ENCODE results near the gene TUBA1B. TPM values are rescaled to one million over a fixed set of nuclear protein-coding genes. Genes with fewer than 3 reads are reported as not detected.

The TUBA1B gene
- total RNA-seq, 3 donors from 2014 or later = 391 to 679 (median 491) TPM

DNA sequence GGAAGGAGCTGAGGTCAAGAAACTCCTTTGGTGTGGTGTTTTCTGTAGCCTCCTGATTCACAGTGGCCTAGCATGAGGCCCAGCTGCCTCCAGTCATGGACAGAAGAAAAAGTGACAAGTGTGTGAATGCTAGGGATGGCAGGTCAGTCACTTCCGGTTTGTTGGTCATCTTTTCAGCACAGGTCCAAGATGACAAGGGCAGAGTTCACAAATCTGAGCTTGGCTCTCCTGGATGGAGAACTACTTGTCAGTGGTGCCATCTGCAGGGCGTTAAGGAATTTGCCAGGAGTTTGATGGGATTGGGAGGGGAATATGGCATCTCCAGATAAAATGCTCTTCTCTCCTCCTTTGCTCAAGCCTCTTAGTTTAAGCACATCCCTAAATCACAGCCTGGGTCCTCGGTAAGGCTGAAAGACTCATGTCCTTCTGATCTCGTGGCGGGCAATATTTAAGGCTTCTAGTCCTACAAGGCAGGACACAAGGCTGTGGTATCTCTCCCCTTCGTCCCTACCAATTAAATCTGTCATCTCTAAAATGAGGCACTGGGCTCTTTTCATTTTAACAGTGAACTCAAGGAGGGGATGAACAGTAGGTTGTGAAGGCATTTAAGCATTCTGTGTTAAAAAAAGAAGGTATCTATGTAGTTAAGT is 10.0 kb downstream of the TUBA1B start:
- DNase-seq (peak in 1 of 3 donors; percentile 63), ATAC-seq (peak; percentile 97)
- H3K9me3 ChIP-seq = no peaks in the 10 kb centered on the region
- TF ChIP-seq, protein P1, sequence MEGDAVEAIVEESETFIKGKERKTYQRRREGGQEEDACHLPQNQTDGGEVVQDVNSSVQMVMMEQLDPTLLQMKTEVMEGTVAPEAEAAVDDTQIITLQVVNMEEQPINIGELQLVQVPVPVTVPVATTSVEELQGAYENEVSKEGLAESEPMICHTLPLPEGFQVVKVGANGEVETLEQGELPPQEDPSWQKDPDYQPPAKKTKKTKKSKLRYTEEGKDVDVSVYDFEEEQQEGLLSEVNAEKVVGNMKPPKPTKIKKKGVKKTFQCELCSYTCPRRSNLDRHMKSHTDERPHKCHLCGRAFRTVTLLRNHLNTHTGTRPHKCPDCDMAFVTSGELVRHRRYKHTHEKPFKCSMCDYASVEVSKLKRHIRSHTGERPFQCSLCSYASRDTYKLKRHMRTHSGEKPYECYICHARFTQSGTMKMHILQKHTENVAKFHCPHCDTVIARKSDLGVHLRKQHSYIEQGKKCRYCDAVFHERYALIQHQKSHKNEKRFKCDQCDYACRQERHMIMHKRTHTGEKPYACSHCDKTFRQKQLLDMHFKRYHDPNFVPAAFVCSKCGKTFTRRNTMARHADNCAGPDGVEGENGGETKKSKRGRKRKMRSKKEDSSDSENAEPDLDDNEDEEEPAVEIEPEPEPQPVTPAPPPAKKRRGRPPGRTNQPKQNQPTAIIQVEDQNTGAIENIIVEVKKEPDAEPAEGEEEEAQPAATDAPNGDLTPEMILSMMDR (IDR thresholded peaks at IDR 0.05) = peak; percentile 31
- H3K36me3 ChIP-seq (ENCODE audit: low read depth) = no peaks in the 10 kb centered on the region
- no peak overlapping the region for H3K4me3 ChIP-seq
- no peaks in the 10 kb centered on the region for H3K4me1 ChIP-seq (ENCODE audit: low read depth)
- intact Hi-C loops (cut with DNase I, micrococcal nuclease) = loop anchor here in 1 of 2 donors (5.0 kb wide), 1 partner anchor 34 kb away; no protein-coding TSS in a partner anchor

DNA sequence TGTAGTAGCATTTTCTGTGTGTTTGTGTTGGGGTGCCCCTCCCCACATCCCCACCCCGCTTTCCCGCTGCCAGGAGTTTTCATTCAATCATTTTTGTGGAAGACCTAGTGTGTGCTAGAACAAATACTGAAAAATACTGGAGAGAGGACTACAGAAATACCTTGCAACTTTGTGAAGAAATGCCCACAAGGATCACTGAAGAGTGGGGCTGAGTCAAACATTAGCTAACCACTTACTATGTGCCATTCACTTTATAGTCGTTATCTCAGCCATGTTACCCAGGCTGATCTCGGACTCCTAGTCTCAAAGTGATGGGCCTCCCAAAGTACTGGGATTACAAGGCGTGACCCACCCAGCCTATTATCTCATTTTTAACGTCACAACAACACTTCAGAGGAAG is 20.0 kb downstream of the TUBA1B start:
- H3K9me3 ChIP-seq = no peaks in the 10 kb centered on the region
- H3K36me3 ChIP-seq (ENCODE audit: low read depth) = peaks cover 6% of the 10 kb centered on the region
- no peak for DNase-seq
- peak overlapping the region; percentile 70 for H3K4me3 ChIP-seq
- peaks cover 29% of the 10 kb centered on the region for H3K4me1 ChIP-seq (ENCODE audit: low read depth)
- intact Hi-C loops (cut with DNase I, micrococcal nuclease) = loop anchor here in 1 of 2 donors (10.0 kb wide), 1 partner anchor 46 kb away; the partner anchor contains the start of genes KMT2D and RHEBL1
- ATAC-seq = no peak
- TF ChIP-seq, protein P1 (IDR thresholded peaks at IDR 0.05) = no peak

DNA sequence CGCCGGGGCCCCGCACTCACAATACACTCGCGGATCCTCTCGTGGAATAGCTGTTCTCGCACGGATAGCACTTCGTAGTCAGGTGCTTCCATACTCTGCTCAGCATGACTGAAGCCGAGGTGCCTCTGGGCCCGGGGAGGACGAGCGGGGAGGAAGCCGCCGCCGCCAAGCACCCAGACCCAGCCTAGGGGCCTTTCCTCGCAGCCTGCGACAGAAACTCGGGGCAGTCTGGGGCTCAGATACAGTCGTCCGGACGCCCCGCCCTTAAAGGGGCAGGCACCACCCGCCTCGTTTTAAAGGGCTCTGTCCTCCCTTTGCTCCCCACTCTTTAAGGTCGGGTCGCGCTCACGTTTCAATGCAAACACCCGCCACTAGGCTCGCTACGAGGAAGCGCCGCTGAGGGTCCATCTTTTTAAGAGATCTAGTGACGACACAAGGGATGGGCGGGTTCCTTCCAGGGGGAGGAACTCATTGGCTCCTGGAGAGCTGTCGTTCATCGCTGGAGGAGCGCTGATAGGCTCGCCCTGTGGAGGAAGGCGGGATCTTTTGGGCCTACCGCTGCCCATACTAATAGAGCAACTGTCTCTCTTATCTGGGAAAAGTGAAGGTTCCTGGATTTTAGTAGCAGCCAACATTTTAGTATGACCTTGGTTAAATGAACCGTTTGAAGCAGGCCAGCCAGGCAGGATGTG is 20.6 kb downstream of the TUBA1B start, which contains the start of gene LMBR1L:
TSS of gene LMBR1L (minus strand) at position 384 of the 692 bp plus-strand sequence. CDS start at position 92, 292 bp downstream.
- ATAC-seq = peak; percentile 95

DNA sequence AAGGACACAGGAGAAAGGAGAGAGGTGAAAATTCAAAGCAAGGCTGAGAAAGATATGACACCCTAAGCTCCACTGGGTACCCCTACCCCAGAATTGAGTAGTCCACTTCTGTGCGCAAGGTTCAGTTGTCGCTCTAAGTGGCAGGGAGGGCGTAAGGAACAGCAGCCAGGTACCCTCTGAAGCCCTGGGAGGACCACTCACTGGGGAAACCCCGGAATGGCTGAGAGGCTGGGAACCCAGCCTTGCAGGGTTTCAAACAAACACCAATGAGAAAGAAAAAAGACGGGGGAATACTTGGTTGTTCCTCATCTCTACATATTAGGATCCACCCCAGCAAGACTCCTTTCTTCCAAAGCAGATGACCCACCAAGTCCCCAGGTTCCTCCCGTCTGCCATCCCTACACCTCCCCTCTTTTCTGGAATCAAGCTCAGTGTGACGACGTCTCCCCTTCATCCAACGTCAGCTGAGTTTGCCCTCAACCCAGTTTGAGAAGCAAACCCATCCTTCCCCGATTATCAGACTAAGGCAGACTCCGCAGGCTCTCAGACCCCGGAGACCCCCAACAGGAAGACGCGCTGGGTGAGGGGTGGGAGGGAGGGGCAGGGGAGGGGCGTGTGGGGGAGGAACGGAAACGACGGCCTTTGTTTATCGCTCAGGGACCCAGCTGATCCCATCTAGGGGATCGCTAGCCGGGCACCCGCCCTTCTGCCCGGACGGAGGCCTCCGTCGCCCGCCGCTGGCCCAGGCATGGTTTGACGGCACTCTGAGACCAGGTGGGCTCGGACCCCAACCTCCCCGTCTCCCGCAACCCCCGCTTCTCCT is 21.3 kb downstream of the TUBA1B start:
- ATAC-seq (peak; percentile 37), DNase-seq (peak in 2 of 3 donors; percentile 51 to 68)
- Histone ChIP-seq H3K9me3 (no peaks in the 10 kb centered on the region), H3K4me1 (ENCODE audit: low read depth) (peaks cover 29% of the 10 kb centered on the region), H3K4me3 (peak overlapping the region; percentile 70), H3K36me3 (ENCODE audit: low read depth) (peaks cover 6% of the 10 kb centered on the region)
- TF ChIP-seq, protein P1 (IDR thresholded peaks at IDR 0.05) = no peak
- intact Hi-C loops (cut with DNase I, micrococcal nuclease) = loop anchor here in 1 of 2 donors (10.0 kb wide), 1 partner anchor 45 kb away; the partner anchor contains the start of genes KMT2D and RHEBL1

More for the DNA sequence above, 20.6 kb downstream of the TUBA1B start, which contains the start of gene LMBR1L:
- intact Hi-C loops (cut with DNase I, micrococcal nuclease) = loop anchor here in 1 of 2 donors (10.0 kb wide), 1 partner anchor 46 kb away; the partner anchor contains the start of genes KMT2D and RHEBL1
- peak; percentile 95 to 98 (median 96) for DNase-seq
- H3K9me3 ChIP-seq = no peaks in the 10 kb centered on the region
- H3K4me3 ChIP-seq = peak within 1 kb of the TSS; percentile 70
- peaks cover 6% of the 10 kb centered on the region for H3K36me3 ChIP-seq (ENCODE audit: low read depth)
- H3K4me1 ChIP-seq (ENCODE audit: low read depth) = peaks cover 29% of the 10 kb centered on the region
- TF ChIP-seq, protein P1 (IDR thresholded peaks at IDR 0.05) = peak; percentile 57

DNA sequence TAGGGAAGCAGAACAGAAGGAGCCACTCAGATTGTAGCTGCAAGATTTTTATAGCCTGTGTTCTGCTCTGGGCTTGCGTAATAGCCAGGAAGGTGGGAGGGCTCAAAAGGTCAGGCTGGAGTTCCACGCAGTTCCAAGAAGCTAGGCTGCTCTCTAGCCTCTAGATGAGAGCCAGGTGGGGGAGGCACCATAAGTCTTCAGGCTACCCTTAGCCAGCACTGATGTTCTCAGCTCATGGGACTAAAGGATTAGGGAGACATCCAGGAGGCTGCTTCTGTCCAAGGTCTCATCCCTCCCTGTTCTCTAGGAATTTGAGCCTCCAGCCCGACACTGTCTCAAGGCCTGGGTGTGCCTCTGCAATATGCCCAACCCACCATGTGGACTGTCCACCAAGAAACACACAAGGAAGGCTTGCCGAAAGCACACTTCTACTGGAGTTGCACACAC is 22.2 kb downstream of the TUBA1B start:
- Histone ChIP-seq H3K9me3 (no peaks in the 10 kb centered on the region), H3K4me3 (no peak overlapping the region), H3K4me1 (ENCODE audit: low read depth) (peaks cover 29% of the 10 kb centered on the region), H3K36me3 (ENCODE audit: low read depth) (peaks cover 6% of the 10 kb centered on the region)
- TF ChIP-seq, protein P1 (IDR thresholded peaks at IDR 0.05) = no peak
- DNase-seq (peak in 2 of 3 donors; percentile 66 to 73), ATAC-seq (peak; percentile 57)
- intact Hi-C loops (cut with DNase I, micrococcal nuclease) = no loop called here
